ENCODE results near the gene UPF1.
"Not testable (repeated sequence)": the region's sequence is repeated elsewhere in the genome, so short reads cannot be mapped to it uniquely, and the experiment has no call there.

UPF1 gene

DNA sequence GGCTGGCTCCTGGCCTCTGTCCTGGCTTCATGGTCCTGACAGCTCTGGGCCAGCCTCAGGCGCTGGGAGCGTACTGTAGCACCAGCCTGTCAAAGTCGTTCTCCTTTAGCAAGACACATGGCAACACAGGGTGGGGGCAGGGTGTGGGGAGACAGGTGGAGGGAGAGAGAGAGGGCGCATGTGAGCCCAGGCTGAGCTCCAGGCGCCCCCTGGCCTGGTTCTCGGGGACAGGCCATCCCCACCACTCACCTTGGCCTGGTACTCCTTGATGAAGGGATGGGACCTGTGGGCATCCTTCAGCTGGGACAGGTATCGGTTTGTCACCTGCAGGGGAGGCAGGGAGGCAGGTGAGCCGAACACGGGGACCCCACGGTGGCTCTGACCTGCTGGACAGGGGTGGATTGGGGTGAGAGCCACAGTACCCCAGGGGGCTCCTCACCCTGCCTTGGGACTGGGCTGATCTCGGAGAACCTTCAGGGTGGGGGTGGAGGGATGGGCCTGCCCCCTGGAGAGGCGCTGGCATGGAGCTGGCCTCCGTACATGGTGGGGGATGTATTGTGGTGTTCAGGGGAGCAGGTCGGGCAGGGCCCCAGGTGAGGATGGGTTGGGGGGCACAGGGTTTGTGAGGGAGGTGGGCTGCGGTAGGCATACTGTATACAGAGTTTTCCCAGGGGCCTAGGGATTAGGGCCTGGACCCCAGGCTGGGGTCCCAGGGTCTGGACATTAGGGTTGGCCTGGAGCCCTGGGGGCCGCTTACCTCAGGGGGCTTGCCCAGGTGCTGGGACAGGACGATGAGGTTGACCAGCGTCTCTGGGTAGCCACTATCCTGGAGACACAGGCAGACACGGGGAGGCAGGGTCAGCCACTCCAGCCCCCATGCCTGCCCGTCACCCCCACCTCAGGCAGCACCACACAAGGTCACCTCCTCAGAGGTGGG is 68.1 kb downstream of the UPF1 start:
- no peak for TF ChIP-seq CTCF (conservative IDR thresholded peaks at IDR 0.05)

GRCh38 chr19:18900700-18901481 is 69.1 kb downstream of the UPF1 start:
- TF ChIP-seq CTCF (conservative IDR thresholded peaks at IDR 0.05): no peak

More for the DNA sequence above, 68.1 kb downstream of the UPF1 start:
- no peak overlapping the region for H3K27ac ChIP-seq

GRCh38 chr19:18901491-18901890 is 69.7 kb downstream of the UPF1 start:
- H3K27ac ChIP-seq: no peak overlapping the region
- no peak for TF ChIP-seq CTCF (conservative IDR thresholded peaks at IDR 0.05)

More at GRCh38 chr19:18900700-18901481, 69.1 kb downstream of the UPF1 start:
- no peak overlapping the region for H3K27ac ChIP-seq

- not testable (repeated sequence) for H3K27ac ChIP-seq
These were observed 70.8 kb downstream of the UPF1 start for GRCh38 chr19:18902519-18902918.

DNA sequence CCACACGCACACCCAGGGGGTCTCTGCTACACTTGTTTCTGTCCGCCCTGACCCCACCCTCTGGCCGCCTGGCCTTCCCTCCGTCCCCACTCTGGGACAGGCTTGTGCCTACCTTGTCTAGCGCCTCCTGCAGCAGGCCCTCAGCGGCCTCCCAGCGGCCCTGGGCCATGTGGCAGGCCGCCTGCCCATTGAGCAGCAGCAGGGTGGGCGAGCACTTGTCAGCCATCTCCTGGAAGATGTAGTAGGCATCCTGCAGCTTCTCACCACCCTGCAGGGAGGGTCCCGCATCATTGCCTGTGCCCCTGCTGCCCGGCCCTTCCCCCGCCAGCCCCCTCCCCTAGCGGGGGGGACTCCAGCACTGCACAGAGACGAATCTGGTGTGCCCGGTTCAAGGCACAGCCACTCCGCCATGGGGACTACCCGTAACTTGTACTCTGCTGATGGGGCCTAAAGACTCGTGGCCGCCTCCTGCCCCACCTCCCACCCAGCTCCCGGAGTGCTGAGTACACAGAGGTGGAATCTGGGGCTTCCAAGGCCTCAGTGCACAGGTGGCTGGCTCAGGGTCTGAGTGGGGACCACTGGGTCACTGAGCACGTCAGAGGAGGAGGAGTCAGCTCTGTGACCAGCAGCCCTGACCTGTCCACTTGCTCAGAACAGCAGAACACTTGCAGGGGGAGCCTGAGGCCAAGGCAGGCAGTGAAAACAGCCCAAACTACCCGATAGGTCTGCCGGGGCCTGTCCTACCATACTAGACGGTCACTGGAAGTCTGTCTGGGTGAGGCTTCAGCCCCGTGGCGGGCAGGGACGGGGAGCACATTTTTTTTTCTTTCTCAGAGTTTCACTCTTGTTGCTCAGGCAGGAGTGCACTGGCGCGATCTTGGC is 71.6 kb downstream of the UPF1 start:
- H3K27ac ChIP-seq: no peak overlapping the region
- TF ChIP-seq CTCF (conservative IDR thresholded peaks at IDR 0.05): no peak

DNA sequence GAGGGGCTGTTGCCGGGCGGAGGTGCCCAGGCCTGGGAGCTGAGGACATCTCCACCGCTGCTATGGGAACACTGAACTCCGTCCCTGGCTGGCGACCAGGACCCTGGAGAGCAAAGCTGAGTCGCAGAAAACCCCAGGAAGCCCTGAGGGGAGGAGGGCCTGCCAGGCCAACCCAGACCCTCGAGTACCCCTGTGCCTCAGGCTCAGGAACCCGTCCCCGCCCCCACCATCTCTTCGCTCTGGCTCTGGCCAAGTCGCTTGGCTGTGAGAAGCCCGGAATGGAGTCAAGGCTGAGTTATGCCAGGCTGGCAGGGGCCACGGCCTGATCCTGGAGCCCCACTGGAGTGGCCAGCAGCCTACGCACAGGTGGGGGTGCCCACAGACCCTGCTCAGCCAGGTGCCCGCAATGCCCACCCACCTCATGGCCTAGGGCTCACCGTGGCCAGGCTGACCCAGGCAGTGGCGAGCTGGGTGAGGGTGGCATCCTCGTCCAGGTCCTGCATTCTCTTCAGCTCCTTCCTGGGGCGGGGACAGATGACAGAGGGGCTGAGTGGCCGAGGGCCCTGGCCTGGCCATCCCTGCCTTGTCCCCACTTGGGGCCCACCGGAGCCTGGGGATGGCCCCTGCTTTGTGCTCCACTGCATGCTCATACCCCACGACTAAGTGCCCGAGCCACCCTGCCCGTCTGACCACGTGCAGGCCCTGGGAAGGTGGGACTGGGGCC is 72.7 kb downstream of the UPF1 start:
- no peak overlapping the region for H3K27ac ChIP-seq
- TF ChIP-seq CTCF (conservative IDR thresholded peaks at IDR 0.05): no peak

DNA sequence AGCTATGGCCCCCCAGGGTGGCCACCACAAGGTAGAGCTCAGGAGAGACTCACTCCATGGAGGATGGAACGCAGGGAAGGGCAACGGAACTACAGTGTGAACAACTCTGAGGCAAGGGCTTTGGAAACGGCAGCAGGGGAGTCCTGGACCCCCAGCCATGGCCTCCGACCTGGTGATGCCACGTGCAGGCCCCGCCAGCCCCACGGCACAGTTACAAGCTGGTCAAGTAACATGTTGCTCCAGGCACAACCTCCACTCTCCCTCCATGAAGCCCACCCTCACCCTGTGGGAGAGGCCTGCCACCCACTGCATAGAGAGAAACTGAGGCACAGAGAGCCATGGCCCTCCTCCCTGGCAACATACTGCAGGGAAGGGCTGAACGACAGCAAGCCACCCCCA is 73.3 kb downstream of the UPF1 start:
- H3K27ac ChIP-seq: no peak overlapping the region
- no peak for TF ChIP-seq CTCF (conservative IDR thresholded peaks at IDR 0.05)
